ENCODE measurements around the gene IFFO2. TPM values are rescaled to one million over a fixed set of nuclear protein-coding genes. Genes with fewer than 3 reads are reported as not detected.

IFFO2 gene
- total RNA-seq, 1 experiment from 2014 or later = 15.6 TPM

- BruUV-seq (replicated peaks) = no TSS peak
- Histone ChIP-seq H3K9me2 (ENCODE audit: insufficient read depth) (no peaks in the 10 kb centered on the region), H3K9ac (ENCODE audit: low read length) (no peak overlapping the region), H3K9me3 (ENCODE audit: control insufficient read depth in 1 of 2, insufficient read depth in 1 of 2, low read depth in 1 of 2, low read length in 2 of 2) (no peaks in the 10 kb centered on the region), H3K36me3 (ENCODE audit: control insufficient read depth in 1 of 2, insufficient read depth in 2 of 2, low read length in 2 of 2) (no peaks in the 10 kb centered on the region), H3K4me3 (replicated peaks in 1 of 2; ENCODE audit: low read depth in 1 of 2, low read length in 2 of 2) (no peak overlapping the region), H4K20me1 (ENCODE audit: insufficient read depth) (no peaks in the 10 kb centered on the region), H3K4me2 (ENCODE audit: low read length) (no peak overlapping the region), H3K27ac (ENCODE audit: low read depth, low read length) (no peak overlapping the region), H3K27me3 (ENCODE audit: insufficient read depth, low read length) (no peaks in the 10 kb centered on the region), H3K4me1 (ENCODE audit: control insufficient read depth in 1 of 2, insufficient read depth in 2 of 2, low read length in 2 of 2) (peaks cover 9 to 27% of the 10 kb centered on the region in 2 experiments), H3K79me2 (ENCODE audit: insufficient read depth, low read length) (no peaks in the 10 kb centered on the region), H2AFZ (ENCODE audit: low read depth, low read length, poor library complexity, severe bottlenecking) (no peak overlapping the region)
- ATAC-seq = no peak
- no peak for DNase-seq (ENCODE audit: low read depth, low spot score)
- RAD21 ChIA-PET (ENCODE audit: low non-redundant PET in 1 of 2, low total read pairs in 2 of 2, uncharacterized antibody in 2 of 2, unreplicated experiment in 2 of 2) = interaction anchor here in 1 of 2 experiments (0.6 kb wide), 1 partner anchor 297 kb away, joined by 3 read pairs; no protein-coding TSS in a partner anchor
- POLR2A ChIA-PET = interaction anchor here (1.5 kb wide), 1 partner anchor 11 kb away, joined by 3 read pairs; the partner anchor contains the start of gene IFFO2
- TF ChIP-seq ATF3 (IDR thresholded peaks at IDR 0.05) (no peak), RAD21 (IDR thresholded peaks at IDR 0.05; ENCODE audit: low read depth) (no peak), CEBPB (IDR thresholded peaks at IDR 0.05; ENCODE audit: low read depth) (no peak), POLR2A (IDR thresholded peaks at IDR 0.05; ENCODE audit: borderline replicate concordance, extremely low read depth, insufficient read depth, insufficient read length) (no peak), REST (IDR thresholded peaks at IDR 0.05; ENCODE audit: low read depth) (no peak)
- CTCF ChIA-PET = no interaction called here
- intact Hi-C loops (cut with micrococcal nuclease) = no loop called here
Measured at GRCh38 chr1:18967066-18967690, 10.7 kb upstream of the IFFO2 start.
